Measurements from ENCODE around the gene RPP25.

GRCh38 chr15:74989527-74989926, 33.0 kb upstream of the RPP25 start:
- TF ChIP-seq CTCF (IDR thresholded peaks at IDR 0.05; ENCODE audit: insufficient read depth, low read length, poor library complexity, severe bottlenecking) (no peak), EZH2phosphoT487 (conservative IDR thresholded peaks at IDR 0.05; ENCODE audit: low read length) (no peak)
